NCI-H2227 (cell line): ENCODE measurements around the gene FOXA2.
"Not testable (repeated sequence)": the region's sequence is repeated elsewhere in the genome, so short reads cannot be mapped to it uniquely, and the experiment has no call there.

Source experiments
- DNase-seq: peaks from one replicate; lab custom pipeline; 2025; ENCODE audit not compliant: unreplicated experiment; lab: John Stamatoyannopoulos, UW

FOXA2 gene

GRCh38 chr20:22569353-22569752 lies 15.0 kb downstream of the FOXA2 start:
- DNase-seq: no peak

GRCh38 chr20:22568872-22569344 lies 15.5 kb downstream of the FOXA2 start:
- DNase-seq: no peak

- DNase-seq: no peak
Measured at GRCh38 chr20:22567944-22568871, 16.2 kb downstream of the FOXA2 start.

GRCh38 chr20:22566876-22567658 lies 17.3 kb downstream of the FOXA2 start:
- DNase-seq: no peak

- no peak for DNase-seq
Measured at GRCh38 chr20:22563062-22563965, 21.1 kb downstream of the FOXA2 start.

- no peak for DNase-seq
Measured at GRCh38 chr20:22562620-22563019, 21.8 kb downstream of the FOXA2 start.

- no peak for DNase-seq
Measured at GRCh38 chr20:22561965-22562577, 22.3 kb downstream of the FOXA2 start.

- no peak for DNase-seq
Measured at GRCh38 chr20:22560817-22561216, 23.6 kb downstream of the FOXA2 start.

- DNase-seq: no peak
Measured at GRCh38 chr20:22559711-22560318, 24.6 kb downstream of the FOXA2 start.

- no peak for DNase-seq
Measured at GRCh38 chr20:22557403-22558276, 26.7 kb downstream of the FOXA2 start.

GRCh38 chr20:22556565-22557056 lies 27.8 kb downstream of the FOXA2 start:
- DNase-seq: no peak

GRCh38 chr20:22555791-22556564 lies 28.4 kb downstream of the FOXA2 start:
- DNase-seq: no peak

- DNase-seq: no peak
Measured at GRCh38 chr20:22554391-22554790, 30.0 kb downstream of the FOXA2 start.

- not testable (repeated sequence) for DNase-seq
Measured at GRCh38 chr20:22550514-22550913, 33.9 kb downstream of the FOXA2 start.

- no peak for DNase-seq
Measured at GRCh38 chr20:22548040-22548439, 36.3 kb downstream of the FOXA2 start.

- no peak for DNase-seq
Measured at GRCh38 chr20:22546344-22546743, 38.0 kb downstream of the FOXA2 start.

GRCh38 chr20:22545045-22545444 lies 39.3 kb downstream of the FOXA2 start:
- DNase-seq: no peak

GRCh38 chr20:22544462-22544861 lies 39.9 kb downstream of the FOXA2 start:
- no peak for DNase-seq
